HFF-Myc (cell line): ENCODE results near the gene SPDYE1.

Experiments
- DNase-seq: peaks from one replicate; pipeline ENCODE4 v3.0.0-alpha.2; 2011; ENCODE audit warnings: low read depth; ENCODE audit errors: extremely low read depth
- H3K4me3 ChIP-seq: replicated peaks from 2 replicates; pipeline ENCODE4 v1.5.1; 2011; ENCODE audit warnings: low read depth, mild to moderate bottlenecking, control low read depth, low read length
- CTCF ChIP-seq: IDR thresholded peaks from 2 replicates; pipeline ENCODE4 v1.5.1; 2012; ENCODE audit warnings: mild to moderate bottlenecking, low read depth, low read length, control low read depth; ENCODE audit errors: missing control alignments

The SPDYE1 gene

GRCh38 chr7:44057849-44058758, 60.4 kb downstream of the SPDYE1 start:
- TF ChIP-seq CTCF = no peak
- no peak for DNase-seq
- no peak overlapping the region for H3K4me3 ChIP-seq

- H3K4me3 ChIP-seq = no peak overlapping the region
- no peak for TF ChIP-seq CTCF
- no peak for DNase-seq
Observed at GRCh38 chr7:44058759-44059218, 61.1 kb downstream of the SPDYE1 start.

DNA sequence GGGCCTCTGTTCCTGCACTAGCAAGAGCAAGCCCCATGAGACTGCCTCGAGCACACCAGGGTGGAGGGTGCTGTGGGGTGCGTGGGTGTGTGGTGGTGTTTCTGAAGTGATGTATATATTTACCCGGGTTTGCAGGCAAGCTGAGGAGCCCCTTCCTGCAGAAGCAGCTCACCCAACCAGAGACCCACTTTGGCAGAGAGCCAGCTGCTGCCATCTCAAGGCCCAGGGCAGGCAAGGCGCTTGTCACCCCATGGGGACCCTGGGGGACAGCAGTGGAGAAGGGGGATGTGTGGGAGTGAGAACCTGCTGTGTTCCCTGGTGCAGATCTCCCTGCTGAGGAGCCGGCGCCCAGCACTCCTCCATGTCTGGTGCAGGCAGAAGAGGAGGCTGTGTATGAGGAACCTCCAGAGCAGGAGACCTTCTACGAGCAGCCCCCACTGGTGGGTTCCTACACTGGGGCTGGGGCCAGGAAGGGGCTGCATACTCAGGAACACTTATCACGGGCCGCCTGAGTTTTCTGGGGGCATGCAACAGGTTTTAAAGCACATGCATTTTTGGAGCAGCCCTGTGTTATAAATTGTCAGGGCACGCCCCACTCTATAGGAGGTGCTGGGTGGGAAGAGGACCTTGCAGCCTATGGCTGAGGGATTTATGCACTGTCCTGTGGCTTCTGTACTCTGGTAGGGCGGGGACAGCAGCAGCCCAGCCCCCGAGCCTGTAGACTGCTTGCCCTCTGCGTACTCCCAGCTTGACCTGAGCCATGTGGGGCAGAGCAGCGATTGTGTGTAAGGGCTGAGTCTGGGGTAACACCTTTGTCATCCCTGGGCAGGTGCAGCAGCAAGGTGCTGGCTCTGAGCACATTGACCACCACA, 61.8 kb downstream of the SPDYE1 start:
- no peak for DNase-seq

More for the DNA sequence above, 61.8 kb downstream of the SPDYE1 start:
- H3K4me3 ChIP-seq = no peak overlapping the region
- TF ChIP-seq CTCF = no peak
